ENCODE measurements around the gene TRDN. TPM values are rescaled to one million over a fixed set of nuclear protein-coding genes. Genes with fewer than 3 reads are reported as not detected.

The TRDN gene
- total and polyA plus RNA-seq, 3 experiments from 2014 or later: not detected

DNA sequence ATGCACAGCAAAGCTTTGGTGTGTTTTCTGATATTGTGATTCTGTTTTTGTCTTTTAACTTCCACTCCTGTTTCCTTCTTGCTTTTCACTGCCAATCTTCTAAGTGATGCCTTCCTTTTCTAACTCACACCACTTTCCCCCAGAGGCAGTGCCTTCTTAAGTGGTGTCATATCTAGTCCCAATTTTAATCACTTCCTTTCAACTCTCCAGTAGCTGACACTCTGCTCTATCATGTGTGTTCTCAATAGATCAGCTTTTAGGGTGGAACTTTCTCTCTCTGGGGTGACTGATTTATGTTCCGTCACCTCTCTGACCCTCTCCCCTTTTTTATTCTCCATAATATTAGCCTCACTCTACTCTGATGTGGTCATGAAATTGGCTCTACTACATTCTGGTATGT lies 460.0 kb downstream of the TRDN start:
- Mint-ChIP-seq H3K9me3 (peaks cover 4 to 13% (median 5%) of the 10 kb centered on the region in 5 donors), H3K4me3 (no peak overlapping the region), H3K27ac (no peak overlapping the region), H3K36me3 (no peaks in the 10 kb centered on the region), H3K4me1 (no peaks in the 10 kb centered on the region), H3K27me3 (no peaks in the 10 kb centered on the region)
- ChIA-PET CTCF (no interaction called here), POLR2A (no interaction called here)
- no peaks in the 10 kb centered on the region for H3K4me1 ChIP-seq (ENCODE audit: insufficient read depth, low read length)
- no peak overlapping the region for H3K27ac ChIP-seq (ENCODE audit: low read depth, low read length)
- no peaks in the 10 kb centered on the region for H3K36me3 ChIP-seq (ENCODE audit: insufficient read depth, low read length)
- H3K4me3 ChIP-seq (ENCODE audit: low read length): no peak overlapping the region
- no peaks in the 10 kb centered on the region for H3K27me3 ChIP-seq (ENCODE audit: insufficient read depth, low read length, poor library complexity, severe bottlenecking)
- H3K9me3 ChIP-seq (ENCODE audit: low read length): no peaks in the 10 kb centered on the region
- no peak for DNase-seq

DNA sequence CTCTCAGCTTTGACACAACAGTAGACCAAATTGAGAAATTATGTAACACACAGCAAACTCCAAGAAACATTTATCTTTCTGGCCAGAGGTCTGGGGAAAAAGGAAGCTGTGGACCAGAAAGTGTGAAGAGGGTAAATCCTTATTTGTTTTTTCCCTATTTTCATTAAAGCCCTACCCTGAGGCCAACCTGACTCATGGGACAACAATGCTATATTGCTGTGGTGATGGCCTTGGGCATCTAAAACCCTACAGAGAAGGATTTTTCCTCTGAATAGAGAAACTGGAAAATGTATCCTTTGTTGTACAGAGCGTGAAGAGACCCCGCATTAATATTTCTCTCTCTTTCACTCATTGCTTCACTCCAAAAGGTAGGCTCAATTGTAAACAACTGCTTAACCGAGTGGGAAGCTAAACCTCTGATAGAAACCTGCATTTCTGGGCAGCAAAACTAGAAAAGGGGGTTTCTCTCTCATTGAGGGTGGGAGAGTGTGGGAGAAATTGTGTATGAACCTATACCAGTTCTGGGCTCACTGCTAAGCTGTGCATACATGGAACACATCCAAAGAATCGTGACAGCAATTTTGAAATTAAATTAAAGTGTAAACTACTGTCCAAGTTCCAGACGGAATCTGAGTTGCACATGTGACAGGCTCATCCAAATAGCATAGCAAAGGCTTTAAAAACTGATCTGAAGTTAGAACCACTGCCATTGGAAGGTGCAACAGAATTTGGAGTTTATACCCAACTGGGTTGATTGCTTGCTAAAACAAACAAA lies 465.2 kb downstream of the TRDN start:
- Mint-ChIP-seq H3K27me3 (no peaks in the 10 kb centered on the region), H3K27ac (no peak overlapping the region), H3K9me3 (peaks cover 2 to 20% (median 4%) of the 10 kb centered on the region in 5 donors), H3K4me1 (no peaks in the 10 kb centered on the region), H3K4me3 (no peak overlapping the region), H3K36me3 (no peaks in the 10 kb centered on the region)
- H3K27me3 ChIP-seq (ENCODE audit: insufficient read depth, low read length, poor library complexity, severe bottlenecking): no peaks in the 10 kb centered on the region
- no peaks in the 10 kb centered on the region for H3K9me3 ChIP-seq (ENCODE audit: low read length)
- H3K4me1 ChIP-seq (ENCODE audit: insufficient read depth, low read length): no peaks in the 10 kb centered on the region
- ChIA-PET POLR2A (no interaction called here), CTCF (no interaction called here)
- no peak overlapping the region for H3K4me3 ChIP-seq (ENCODE audit: low read length)
- H3K36me3 ChIP-seq (ENCODE audit: insufficient read depth, low read length): no peaks in the 10 kb centered on the region
- no peak overlapping the region for H3K27ac ChIP-seq (ENCODE audit: low read depth, low read length)
- no peak for DNase-seq

DNA sequence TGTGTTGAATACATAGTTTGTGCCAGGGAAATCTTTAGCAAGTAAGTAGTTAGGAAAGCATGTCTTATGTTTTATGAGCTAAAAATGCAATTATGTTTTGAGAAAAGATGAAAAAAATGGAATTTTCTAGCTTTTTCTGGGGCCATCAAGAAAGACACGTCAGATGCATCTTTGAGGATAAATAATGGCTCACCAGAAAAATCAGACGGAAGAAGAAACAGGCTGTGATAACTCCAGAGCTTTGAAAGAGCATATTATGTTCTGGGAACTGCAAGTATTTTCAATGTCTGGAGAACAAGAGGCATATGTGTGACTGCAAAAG lies 467.0 kb downstream of the TRDN start:
- no peaks in the 10 kb centered on the region for H3K27me3 ChIP-seq (ENCODE audit: insufficient read depth, low read length, poor library complexity, severe bottlenecking)
- H3K4me1 ChIP-seq (ENCODE audit: insufficient read depth, low read length): no peaks in the 10 kb centered on the region
- no peak overlapping the region for H3K4me3 Mint-ChIP-seq
- CTCF ChIA-PET: no interaction called here
- no peak overlapping the region for H3K4me3 ChIP-seq (ENCODE audit: low read length)
- POLR2A ChIA-PET: no interaction called here
- no peaks in the 10 kb centered on the region for H3K36me3 ChIP-seq (ENCODE audit: insufficient read depth, low read length)
- H3K4me1 Mint-ChIP-seq: no peaks in the 10 kb centered on the region
- DNase-seq: no peak
- no peaks in the 10 kb centered on the region for H3K27me3 Mint-ChIP-seq
- no peaks in the 10 kb centered on the region for H3K36me3 Mint-ChIP-seq
- no peak overlapping the region for H3K27ac ChIP-seq (ENCODE audit: low read depth, low read length)
- H3K9me3 Mint-ChIP-seq: peaks cover 2 to 28% (median 4%) of the 10 kb centered on the region in 5 donors
- H3K9me3 ChIP-seq (ENCODE audit: low read length): no peaks in the 10 kb centered on the region
- H3K27ac Mint-ChIP-seq: no peak overlapping the region

DNA sequence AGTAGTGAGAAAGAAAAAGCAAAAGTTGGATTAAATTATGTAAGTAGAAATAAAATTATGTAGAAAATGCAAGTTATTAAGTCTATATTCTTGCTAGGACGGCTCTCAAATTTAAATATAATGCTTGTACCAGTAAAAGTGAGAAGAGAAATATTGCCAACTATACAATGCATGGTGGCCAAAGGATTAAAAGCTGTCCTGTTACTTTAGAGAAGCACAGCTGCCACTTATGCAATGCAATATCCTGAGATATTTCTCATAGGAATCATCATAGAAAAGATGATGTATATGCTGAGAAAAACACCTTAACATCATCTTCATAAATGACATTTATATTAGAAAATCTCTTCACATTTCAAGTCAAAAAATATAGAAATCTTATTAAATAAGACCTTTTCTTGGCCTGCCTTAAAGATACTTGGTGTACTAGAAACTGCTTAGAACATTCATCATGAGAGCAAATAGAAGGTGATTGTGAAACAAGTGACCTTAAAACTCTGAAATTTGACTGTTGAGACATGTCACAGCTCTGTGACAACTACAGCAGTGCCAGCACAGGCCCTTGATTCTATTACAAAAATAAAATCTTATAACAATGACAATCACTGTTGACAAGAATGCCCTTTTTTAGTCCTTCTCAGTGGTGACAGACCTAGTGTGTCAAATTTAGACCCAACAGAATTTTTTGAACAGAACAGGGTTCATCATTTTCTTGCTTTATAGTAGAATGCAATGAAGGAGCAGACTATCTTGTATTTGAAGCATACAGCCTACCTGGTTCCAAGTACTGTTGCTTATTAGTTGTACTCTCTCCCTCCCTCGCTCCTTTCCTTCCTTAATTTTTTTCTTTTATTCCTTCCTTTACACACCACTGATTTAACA lies 467.6 kb downstream of the TRDN start:
- Mint-ChIP-seq H3K27me3 (no peaks in the 10 kb centered on the region), H3K4me1 (no peaks in the 10 kb centered on the region), H3K36me3 (no peaks in the 10 kb centered on the region), H3K4me3 (no peak overlapping the region), H3K9me3 (peaks cover 2 to 31% (median 4%) of the 10 kb centered on the region in 5 donors), H3K27ac (no peak overlapping the region)
- Histone ChIP-seq H3K27me3 (ENCODE audit: insufficient read depth, low read length, poor library complexity, severe bottlenecking) (no peaks in the 10 kb centered on the region), H3K4me3 (ENCODE audit: low read length) (no peak overlapping the region), H3K36me3 (ENCODE audit: insufficient read depth, low read length) (no peaks in the 10 kb centered on the region), H3K27ac (ENCODE audit: low read depth, low read length) (no peak overlapping the region), H3K4me1 (ENCODE audit: insufficient read depth, low read length) (no peaks in the 10 kb centered on the region), H3K9me3 (ENCODE audit: low read length) (no peaks in the 10 kb centered on the region)
- DNase-seq: no peak
- POLR2A ChIA-PET: no interaction called here
- CTCF ChIA-PET: no interaction called here

DNA sequence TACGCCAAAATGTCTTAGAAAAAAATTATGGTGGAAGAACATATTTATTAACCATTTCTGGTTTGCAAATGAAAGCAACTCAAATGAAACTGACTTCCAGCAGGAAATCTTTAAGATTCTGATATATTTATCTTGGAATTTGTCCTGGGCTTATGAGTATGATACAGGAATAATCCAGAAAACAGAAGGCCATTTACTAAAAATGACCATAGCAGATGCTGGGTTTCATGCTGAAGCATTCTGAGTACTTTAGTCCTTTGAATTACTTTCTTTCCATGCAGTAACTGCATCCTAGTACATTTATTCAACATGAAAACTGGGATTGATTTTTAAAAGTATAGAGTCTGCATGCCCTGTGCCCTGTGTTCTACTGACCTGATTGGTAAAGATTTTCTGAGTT lies 468.3 kb downstream of the TRDN start:
- H3K9me3 Mint-ChIP-seq: peaks cover 2 to 34% (median 4%) of the 10 kb centered on the region in 5 donors
- Histone ChIP-seq H3K27me3 (ENCODE audit: insufficient read depth, low read length, poor library complexity, severe bottlenecking) (no peaks in the 10 kb centered on the region), H3K27ac (ENCODE audit: low read depth, low read length) (no peak overlapping the region), H3K36me3 (ENCODE audit: insufficient read depth, low read length) (no peaks in the 10 kb centered on the region), H3K4me1 (ENCODE audit: insufficient read depth, low read length) (no peaks in the 10 kb centered on the region), H3K4me3 (ENCODE audit: low read length) (no peak overlapping the region), H3K9me3 (ENCODE audit: low read length) (no peaks in the 10 kb centered on the region)
- H3K36me3 Mint-ChIP-seq: no peaks in the 10 kb centered on the region
- no peak overlapping the region for H3K27ac Mint-ChIP-seq
- DNase-seq: no peak
- ChIA-PET CTCF (no interaction called here), POLR2A (no interaction called here)
- no peak overlapping the region for H3K4me3 Mint-ChIP-seq
- no peaks in the 10 kb centered on the region for H3K27me3 Mint-ChIP-seq
- no peaks in the 10 kb centered on the region for H3K4me1 Mint-ChIP-seq

Other genes starting within 250 kb of the TRDN start
- gene NKAIN2, start 166.9 kb upstream of the TRDN start, total RNA-seq: not detected
- not detected for gene NKAIN2, start 166.9 kb upstream of the TRDN start, polyA plus RNA-seq

All from CD8-positive, alpha-beta memory T cell (primary cell).